ENCODE measurements around the gene PIK3IP1.

PIK3IP1 gene

DNA sequence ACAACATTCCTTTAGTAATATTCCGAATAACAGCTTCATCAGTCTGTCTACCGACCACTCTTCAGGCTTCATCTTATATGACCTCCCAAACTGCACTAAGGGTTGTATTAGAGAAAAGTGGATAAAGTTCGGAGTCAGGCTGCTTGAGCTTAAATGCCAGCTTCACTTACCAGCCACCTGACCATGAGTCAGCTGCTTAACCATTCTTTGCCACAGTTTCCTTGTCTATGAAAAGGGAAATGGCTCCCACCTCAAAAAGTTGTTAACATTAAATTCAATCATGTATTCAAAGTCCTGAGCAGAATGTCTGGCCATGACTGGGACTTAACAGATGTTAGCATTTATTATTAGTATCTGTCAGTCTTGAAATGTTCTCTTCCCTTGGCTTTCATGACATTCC lies 59.3 kb downstream of the PIK3IP1 start:
- Histone ChIP-seq H3K9ac (ENCODE audit: insufficient read length) (no peak overlapping the region), H3K36me3 (ENCODE audit: insufficient read depth, low read length) (no peaks in the 10 kb centered on the region), H3K9me3 (ENCODE audit: low read depth, low read length) (no peaks in the 10 kb centered on the region), H3K4me3 (no peak overlapping the region), H3K27ac (no peak overlapping the region)
- TF ChIP-seq FOXP2 (optimal IDR thresholded peaks at IDR 0.05; ENCODE audit: control extremely low read depth, extremely low read length, insufficient read depth) (no peak), EZH2 (IDR thresholded peaks at IDR 0.05) (no peak), POLR2AphosphoS5 (IDR thresholded peaks at IDR 0.05; ENCODE audit: borderline replicate concordance, low read depth, low read length) (no peak)
- DNase-seq (ENCODE audit: low read depth, low spot score) = no peak
